ENCODE data around the gene CDK13. TPM values are rescaled to one million over a fixed set of nuclear protein-coding genes. Genes with fewer than 3 reads are reported as not detected.
A peak's percentile ranks its signal among the peaks of the same experiment; 100 is the strongest.

Gene CDK13
- total RNA-seq, 1 donor from 2014 or later = 78.1 TPM

GRCh38 chr7:40015790-40016296 lies 65.8 kb downstream of the CDK13 start:
- peak; percentile 29 for DNase-seq

GRCh38 chr7:40019558-40019957 lies 69.5 kb downstream of the CDK13 start:
- no peak for DNase-seq

- no peak for DNase-seq
Observed at GRCh38 chr7:40024048-40024447, 74.0 kb downstream of the CDK13 start.

GRCh38 chr7:40024841-40025240 lies 74.8 kb downstream of the CDK13 start:
- DNase-seq = no peak

- no peak for DNase-seq
Observed at GRCh38 chr7:40027545-40027944, 77.5 kb downstream of the CDK13 start.

GRCh38 chr7:40033826-40034225 lies 83.8 kb downstream of the CDK13 start:
- DNase-seq = no peak

- no peak for DNase-seq
Observed at GRCh38 chr7:40041456-40041855, 91.4 kb downstream of the CDK13 start.

GRCh38 chr7:40043164-40043563 lies 93.1 kb downstream of the CDK13 start:
- DNase-seq = no peak

- DNase-seq = peak; percentile 21
Observed at GRCh38 chr7:40047661-40048060, 97.6 kb downstream of the CDK13 start.

- DNase-seq = peak; percentile 4
Observed at GRCh38 chr7:40057292-40057691, 107.2 kb downstream of the CDK13 start.

GRCh38 chr7:40058026-40058425 lies 108.0 kb downstream of the CDK13 start:
- no peak for DNase-seq

GRCh38 chr7:40058636-40059035 lies 108.6 kb downstream of the CDK13 start:
- DNase-seq = no peak

- DNase-seq = no peak
Observed at GRCh38 chr7:40059057-40059456, 109.0 kb downstream of the CDK13 start.

GRCh38 chr7:40072268-40072667 lies 122.2 kb downstream of the CDK13 start:
- no peak for DNase-seq

GRCh38 chr7:40073239-40073638 lies 123.2 kb downstream of the CDK13 start:
- no peak for DNase-seq

GRCh38 chr7:40077849-40078248 lies 127.8 kb downstream of the CDK13 start:
- no peak for DNase-seq

GRCh38 chr7:40092182-40092581 lies 142.1 kb downstream of the CDK13 start:
- DNase-seq = no peak

- DNase-seq = no peak
Observed at GRCh38 chr7:40093631-40094350, 143.7 kb downstream of the CDK13 start.

GRCh38 chr7:40095230-40095629 lies 145.2 kb downstream of the CDK13 start:
- DNase-seq = no peak

GRCh38 chr7:40095695-40096327 lies 145.8 kb downstream of the CDK13 start:
- no peak for DNase-seq

- no peak for DNase-seq
Observed at GRCh38 chr7:40097728-40098127, 147.7 kb downstream of the CDK13 start.

- no peak for DNase-seq
Observed at GRCh38 chr7:40098810-40099209, 148.8 kb downstream of the CDK13 start.

- no peak for DNase-seq
Observed at GRCh38 chr7:40099837-40100236, 149.8 kb downstream of the CDK13 start.

GRCh38 chr7:40101201-40101600 lies 151.1 kb downstream of the CDK13 start:
- no peak for DNase-seq
